GM20000 (cell line): Measurements from ENCODE around the gene SCYGR4.

Source experiments
- DNase-seq: peaks from one replicate; pipeline ENCODE4 v3.0.0; 2012; ENCODE audit warnings: low spot score
- CTCF ChIP-seq: IDR thresholded peaks from 2 replicates; pipeline ENCODE4 v1.5.1; 2012; ENCODE audit warnings: mild to moderate bottlenecking, control low read depth; ENCODE audit errors: extremely low read depth, missing control alignments

Gene SCYGR4

GRCh38 chr2:227606476-227606875 is 10.8 kb upstream of the SCYGR4 start:
- no peak for DNase-seq
- no peak for TF ChIP-seq CTCF

DNA sequence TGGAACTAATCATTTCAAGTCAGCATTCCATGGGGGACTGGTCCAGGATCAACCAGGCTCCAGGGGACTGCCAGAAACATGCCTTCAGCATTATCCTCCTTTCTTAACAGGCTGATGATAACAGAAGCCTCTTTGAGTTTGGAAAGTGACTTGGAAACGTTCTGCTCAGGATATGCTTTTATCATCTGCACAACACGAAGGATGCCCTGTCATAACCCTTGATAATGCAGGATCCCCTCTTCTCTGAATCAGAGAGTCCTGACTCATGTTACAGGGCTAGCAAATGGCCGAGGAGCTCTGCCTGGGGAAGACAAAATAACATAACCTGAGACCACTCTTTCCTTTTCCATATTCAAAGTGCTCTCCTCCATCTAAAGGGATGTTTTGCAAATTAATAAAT is 9.4 kb upstream of the SCYGR4 start:
- DNase-seq, result no peak
- TF ChIP-seq CTCF, result no peak

DNA sequence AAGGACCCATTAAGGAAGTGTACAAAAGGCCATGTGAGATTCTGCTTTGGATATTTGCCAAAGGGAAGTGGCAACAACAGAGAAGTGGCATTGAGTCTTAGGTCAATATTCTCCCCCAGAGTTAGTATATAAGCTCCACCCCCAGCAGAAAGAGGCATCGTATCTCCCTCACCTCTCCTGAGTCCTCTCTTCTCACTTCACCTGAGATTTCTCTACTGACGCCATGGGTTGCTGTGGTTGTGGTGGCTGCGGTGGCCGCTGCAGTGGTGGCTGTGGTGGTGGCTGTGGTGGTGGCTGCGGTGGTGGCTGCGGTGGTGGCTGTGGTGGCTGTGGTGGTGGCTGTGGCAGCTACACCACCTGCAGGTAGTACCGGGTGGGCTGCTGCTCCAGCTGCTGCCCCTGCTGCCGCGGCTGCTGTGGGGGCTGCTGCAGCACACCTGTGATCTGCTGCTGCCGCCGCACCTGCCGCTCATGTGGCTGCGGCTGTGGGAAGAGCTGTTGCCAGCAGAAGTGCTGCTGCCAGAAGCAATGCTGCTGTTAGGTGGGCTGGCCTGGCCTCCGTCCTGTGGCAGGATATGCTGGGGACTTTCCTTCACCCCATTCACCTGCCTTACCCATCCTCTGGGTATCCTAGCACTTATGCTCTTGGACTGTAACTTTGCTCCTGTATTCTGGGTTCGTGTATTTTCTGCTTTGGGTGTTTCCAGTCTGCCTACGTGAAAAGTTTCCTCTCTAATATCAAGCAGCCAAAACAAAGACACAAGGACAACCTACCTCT is 8.5 kb upstream of the SCYGR4 start:
- DNase-seq, result no peak
- TF ChIP-seq CTCF, result no peak

GRCh38 chr2:227610123-227610522 is 7.2 kb upstream of the SCYGR4 start:
- no peak for DNase-seq
- TF ChIP-seq CTCF, result no peak

DNA sequence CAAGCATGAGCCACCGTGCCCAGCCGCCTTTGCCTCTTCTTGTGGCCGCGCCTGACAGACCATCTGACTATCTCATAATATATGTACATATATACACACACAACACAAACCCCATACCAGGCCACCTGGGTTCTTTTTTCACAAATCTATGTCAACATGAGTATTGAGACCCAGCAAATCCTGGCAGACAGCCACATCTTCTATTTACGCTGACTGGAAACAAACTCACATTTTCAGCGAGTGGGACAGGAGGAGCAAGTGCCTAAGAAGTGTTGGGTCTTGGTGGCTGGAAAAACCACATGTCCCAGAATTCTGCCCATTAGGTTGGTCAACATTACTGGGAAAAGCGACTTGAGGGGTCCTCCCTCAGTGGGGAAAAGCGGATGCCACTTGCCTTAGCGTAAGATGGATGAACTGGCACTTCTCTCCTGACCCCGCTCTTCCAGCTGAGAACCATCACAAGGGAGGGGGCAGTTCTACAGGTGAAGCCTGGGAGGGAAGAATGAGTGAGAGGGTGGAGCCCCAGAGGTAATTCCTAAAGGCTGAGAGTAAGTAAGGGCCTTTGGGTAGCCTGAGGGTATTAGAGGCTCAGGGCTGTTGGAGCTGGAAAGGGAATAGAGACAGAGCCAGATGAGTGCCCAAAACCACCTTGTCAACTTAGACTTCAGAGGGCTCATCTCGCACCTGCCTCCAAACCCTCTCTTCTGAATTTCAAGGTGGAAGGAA is 4.6 kb upstream of the SCYGR4 start:
- TF ChIP-seq CTCF, result no peak
- DNase-seq, result no peak

GRCh38 chr2:227613272-227613660 is 4.0 kb upstream of the SCYGR4 start:
- TF ChIP-seq CTCF, result no peak
- DNase-seq, result peak; percentile 36

GRCh38 chr2:227614246-227614645 is 3.1 kb upstream of the SCYGR4 start:
- TF ChIP-seq CTCF, result no peak
- no peak for DNase-seq
